GM21390 (cell line): ENCODE results near the gene MYL10.

Experiments
- ATAC-seq: cut with Tn5 transposase; IDR thresholded peaks from one replicate; pipeline ENCODE4 v1.9.1; 2021; ENCODE audit not compliant: unreplicated experiment

MYL10 gene

GRCh38 chr7:101578552-101578951, 50.5 kb downstream of the MYL10 start:
- no peak for ATAC-seq

- ATAC-seq = no peak
These were observed 52.1 kb downstream of the MYL10 start for GRCh38 chr7:101576998-101577397.

DNA sequence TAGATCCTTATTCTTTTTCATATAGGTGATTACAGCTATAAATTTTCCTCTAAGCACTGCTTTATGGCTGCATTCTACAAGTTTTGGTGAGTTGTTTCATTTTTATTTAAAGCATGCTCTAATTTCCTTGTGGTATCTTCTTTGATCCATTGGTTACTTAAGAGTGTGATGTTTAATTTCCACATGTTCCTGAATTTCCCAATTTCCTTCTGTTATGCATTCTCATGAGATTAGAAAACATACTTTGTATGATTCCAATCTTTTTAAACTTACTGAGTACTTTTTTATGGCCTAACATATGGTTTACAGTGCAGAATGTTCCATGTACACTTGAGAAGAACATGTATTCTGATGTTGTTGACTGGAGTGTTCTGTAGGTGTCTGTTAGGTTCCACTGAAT, 53.4 kb downstream of the MYL10 start:
- ATAC-seq = no peak

DNA sequence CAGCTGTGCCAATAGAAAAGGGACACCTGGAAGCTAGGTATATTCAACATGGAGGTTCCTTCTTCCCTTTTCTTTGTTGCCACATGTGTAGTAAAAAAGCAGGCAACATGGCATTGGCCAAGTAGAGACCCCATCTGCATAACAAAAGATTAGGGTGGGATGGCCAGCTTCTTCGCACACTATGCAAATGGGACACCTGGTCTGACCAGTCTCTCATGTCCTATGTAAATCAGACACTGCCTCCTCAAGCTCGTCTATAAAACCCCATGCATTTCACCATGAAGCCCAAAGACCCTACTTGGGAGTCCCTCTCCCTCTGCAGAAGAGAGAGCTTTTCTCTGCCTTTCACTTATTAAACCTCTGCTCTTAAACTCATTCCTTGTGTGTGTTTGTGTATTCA, 53.9 kb downstream of the MYL10 start:
- no peak for ATAC-seq

DNA sequence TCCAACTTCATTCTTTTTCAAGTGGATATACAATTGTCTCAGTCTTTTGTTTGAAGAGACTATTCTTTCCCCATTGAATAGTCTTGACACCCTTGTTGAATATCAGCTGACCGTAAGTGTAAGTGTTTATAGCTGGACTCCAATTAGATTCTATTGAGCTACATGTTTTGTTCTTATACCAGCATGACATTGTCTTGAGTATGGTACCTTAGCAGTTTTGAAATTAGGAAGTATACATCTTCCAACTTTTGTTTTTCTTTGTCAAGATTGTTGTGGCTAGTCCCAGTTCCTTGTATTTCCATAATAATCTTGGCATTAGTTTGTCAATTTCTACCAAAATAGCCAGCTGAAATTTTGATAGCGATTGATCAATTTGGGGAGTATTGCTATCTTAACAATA, 56.9 kb downstream of the MYL10 start:
- no peak for ATAC-seq

DNA sequence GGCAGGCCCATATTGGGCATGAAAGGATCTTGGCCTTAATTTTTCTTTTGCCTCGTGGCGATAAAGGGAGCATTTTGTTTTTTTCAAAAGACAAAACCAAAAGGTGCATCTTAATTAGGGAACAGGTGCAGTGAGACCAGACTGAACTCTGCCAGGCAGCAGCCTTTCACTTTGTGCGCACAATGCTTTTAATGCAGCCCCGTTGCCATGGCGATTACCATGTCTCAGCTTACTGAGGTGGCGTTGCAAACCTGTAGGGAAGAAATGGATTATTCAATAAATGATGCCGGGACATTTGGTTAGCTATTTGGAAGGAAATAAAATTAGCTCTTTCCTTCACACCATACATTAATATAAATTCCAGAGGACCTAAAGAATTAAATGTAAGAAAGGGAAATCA, 61.9 kb downstream of the MYL10 start:
- ATAC-seq = no peak

- no peak for ATAC-seq
These were observed 63.4 kb downstream of the MYL10 start for GRCh38 chr7:101565601-101566209.

DNA sequence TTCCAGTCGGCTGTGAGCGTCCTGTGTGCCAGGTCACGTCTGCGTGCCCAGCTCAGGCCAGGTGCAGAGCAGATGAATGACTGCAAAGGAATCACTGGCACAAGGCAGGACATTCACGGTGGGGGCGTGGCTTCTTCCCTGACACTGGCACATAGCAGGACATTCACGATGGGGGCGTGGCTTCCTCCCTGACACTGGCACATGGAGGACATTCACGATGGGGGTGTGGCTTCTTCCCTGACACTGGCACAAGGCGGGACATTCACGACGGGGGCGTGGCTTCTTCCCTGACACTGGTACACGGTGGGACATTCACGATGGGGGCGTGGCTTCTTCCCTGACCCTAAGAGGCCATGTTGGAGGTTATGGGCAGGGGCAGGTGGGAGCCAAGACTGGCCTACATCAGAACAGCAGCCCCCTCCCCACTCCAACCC, 64.3 kb downstream of the MYL10 start:
- no peak for ATAC-seq

GRCh38 chr7:101563943-101564777, 64.9 kb downstream of the MYL10 start:
- no peak for ATAC-seq
